SK-N-SH (cell line): ENCODE results near the gene PHF20. TPM values are rescaled to one million over a fixed set of nuclear protein-coding genes. Genes with fewer than 3 reads are reported as not detected.

Experiments used
- CTCF ChIA-PET: fragments of 300-600, 350-600 bp; formaldehyde crosslinking; extraction: SDS; loops from one replicate; lab custom pipeline; 2021; lab: Yijun Ruan, JAX
- POLR2A ChIA-PET: fragments of 350-600 bp; sonication (Branson Sonifier 250); formaldehyde crosslinking; extraction: SDS; loops from one replicate; lab custom pipeline; 2020; ENCODE audit warnings: antibody characterized with exemption, inconsistent platforms; lab: Yijun Ruan, JAX
- DNase-seq: peaks from one replicate; pipeline ENCODE4 v3.0.0; 2012
- H2AFZ ChIP-seq: fragments of 200-600 bp; sonication (generic); 2 replicates; pipeline ENCODE4 v1.8.1; 2016; ENCODE audit warnings: antibody characterized with exemption, mild to moderate bottlenecking, low read depth
- H3F3A ChIP-seq: fragments of 200-600 bp; sonication (generic); replicated peaks from 2 replicates; pipeline ENCODE3; 2016; ENCODE audit warnings: antibody characterized with exemption, mild to moderate bottlenecking; ENCODE audit not compliant: insufficient read depth
- H3K27ac ChIP-seq, 2 experiments: fragments of 200-500 bp in 1 of 2; fragments of 200-600 bp in 1 of 2; sonication (Bioruptor generic) in 1 of 2; sonication (generic), shearing (Covaris generic) in 1 of 2; 2 replicates each; pipeline versions ENCODE4 v1.5.1 to v1.6.1; 2014 to 2016; ENCODE audit warnings: low read depth in 2 of 2, inconsistent platforms in 1 of 2, low read length in 1 of 2, mild to moderate bottlenecking in 1 of 2, mixed read lengths in 1 of 2
- H3K27me3 ChIP-seq: fragments of 200-600 bp; sonication (generic), shearing (Covaris generic); 2 replicates; pipeline ENCODE4 v1.6.1; 2016; ENCODE audit warnings: mixed run types; ENCODE audit not compliant: insufficient read depth
- H3K36me3 ChIP-seq, 2 experiments: fragments of 200-500 bp in 1 of 2; fragments of 200-600 bp in 1 of 2; sonication (Bioruptor generic) in 1 of 2; sonication (generic) in 1 of 2; replicated peaks in 1 of 2; 2 replicates each; pipeline versions ENCODE3 to v1.5.1; 2014 to 2016; ENCODE audit warnings: low read length in 1 of 2, mild to moderate bottlenecking in 1 of 2; ENCODE audit not compliant: insufficient read depth in 2 of 2, control insufficient read depth in 1 of 2
- H3K4me1 ChIP-seq, 2 experiments: fragments of 200-500 bp in 1 of 2; fragments of 200-600 bp in 1 of 2; sonication (Bioruptor generic) in 1 of 2; sonication (generic), shearing (Covaris generic) in 1 of 2; 2 replicates each; pipeline versions ENCODE4 v1.5.1 to v1.6.1; 2014 to 2016; ENCODE audit warnings: low read depth in 1 of 2, low read length in 1 of 2, mixed run types in 1 of 2; ENCODE audit not compliant: insufficient read depth in 2 of 2, control insufficient read depth in 1 of 2
- H3K4me2 ChIP-seq: fragments of 200-600 bp; sonication (generic), shearing (Covaris generic); 2 replicates; pipeline ENCODE4 v1.6.1; 2017; ENCODE audit warnings: mixed run types
- H3K4me3 ChIP-seq, 2 experiments: fragments of 200-500 bp in 1 of 2; fragments of 200-600 bp in 1 of 2; sonication (Bioruptor generic) in 1 of 2; sonication (generic), shearing (Covaris generic) in 1 of 2; 2 replicates each; pipeline versions ENCODE4 v1.5.1 to v1.8.1; 2014 to 2016; ENCODE audit warnings: low read depth in 2 of 2, inconsistent platforms in 1 of 2, low read length in 1 of 2, mild to moderate bottlenecking in 1 of 2, mixed read lengths in 1 of 2, moderate library complexity in 1 of 2
- H3K79me2 ChIP-seq: fragments of 200-600 bp; sonication (generic); 2 replicates; pipeline ENCODE4 v1.8.1; 2017; ENCODE audit warnings: mild to moderate bottlenecking; ENCODE audit not compliant: insufficient read depth
- H3K9ac ChIP-seq: fragments of 200-600 bp; sonication (generic); 2 replicates; pipeline ENCODE4 v1.6.1; 2017; ENCODE audit warnings: mixed run types
- H3K9me2 ChIP-seq: fragments of 200-600 bp; sonication (generic); 2 replicates; pipeline ENCODE4 v1.6.1; 2017; ENCODE audit warnings: mixed run types
- H3K9me3 ChIP-seq: fragments of 200-600 bp; sonication (generic); 2 replicates; pipeline ENCODE4 v1.6.1; 2017; ENCODE audit warnings: mixed run types, mild to moderate bottlenecking, moderate library complexity
- H4K20me1 ChIP-seq: fragments of 200-600 bp; sonication (generic); 2 replicates; pipeline ENCODE4 v1.6.1; 2017; ENCODE audit warnings: mild to moderate bottlenecking, mixed run types; ENCODE audit not compliant: insufficient read depth
- CHD2 ChIP-seq: fragments of 150-350 bp; IDR thresholded peaks from 2 replicates; pipeline ENCODE4 v1.6.1; 2018; ENCODE audit warnings: low read length; ENCODE audit not compliant: partially characterized antibody
- EP300 ChIP-seq, 2 experiments: IDR thresholded peaks; 2 replicates each; pipeline versions ENCODE4 v1.4.0 to v1.6.1; 2012; ENCODE audit warnings: borderline replicate concordance in 1 of 2, low read depth in 1 of 2, low read length in 1 of 2
- FOXJ3 ChIP-seq: sonication (generic); formaldehyde crosslinking; IDR thresholded peaks from 2 replicates; pipeline ENCODE4 v1.5.1; 2020; ENCODE audit warnings: mild to moderate bottlenecking, missing genetic modification reagents
- JUND ChIP-seq: IDR thresholded peaks from 2 replicates; pipeline ENCODE4 v1.4.0; 2012
- MAX ChIP-seq: IDR thresholded peaks from 2 replicates; pipeline ENCODE4 v1.4.0; 2012; ENCODE audit warnings: low read depth
- MEF2A ChIP-seq: IDR thresholded peaks from 2 replicates; pipeline ENCODE4 v1.4.0; 2012; ENCODE audit warnings: low read depth, borderline replicate concordance
- MXI1 ChIP-seq: IDR thresholded peaks from 2 replicates; pipeline ENCODE4 v1.6.1; 2012; ENCODE audit warnings: mild to moderate bottlenecking, low read depth, low read length, improper control_type of control experiment
- NFIC ChIP-seq: IDR thresholded peaks from 2 replicates; pipeline ENCODE4 v1.4.0; 2012; ENCODE audit warnings: borderline replicate concordance
- PBX3 ChIP-seq: IDR thresholded peaks from 2 replicates; pipeline ENCODE4; 2012
- POLR2AphosphoS5 ChIP-seq: IDR thresholded peaks from 2 replicates; pipeline ENCODE4 v1.6.1; 2012; ENCODE audit warnings: low read depth, low read length
- REST ChIP-seq: IDR thresholded peaks from 2 replicates; pipeline ENCODE4 v1.6.1; 2012; ENCODE audit warnings: mild to moderate bottlenecking, low read depth, low read length, moderate library complexity
- RFX5 ChIP-seq: IDR thresholded peaks from 2 replicates; pipeline ENCODE4 v1.6.1; 2012; ENCODE audit warnings: mild to moderate bottlenecking, improper control_type of control experiment, low read length
- RXRA ChIP-seq: IDR thresholded peaks from 2 replicates; pipeline ENCODE4 v1.4.0; 2012; ENCODE audit warnings: low read depth, mild to moderate bottlenecking, borderline replicate concordance
- SIN3A ChIP-seq: IDR thresholded peaks from 2 replicates; pipeline ENCODE4 v1.6.1; 2012; ENCODE audit warnings: low read depth, mild to moderate bottlenecking, low read length, moderate library complexity, borderline replicate concordance
- SMC3 ChIP-seq: IDR thresholded peaks from 2 replicates; pipeline ENCODE4 v1.6.1; 2012; ENCODE audit warnings: low read depth, low read length, improper control_type of control experiment
- TCF12 ChIP-seq: IDR thresholded peaks from 2 replicates; pipeline ENCODE4 v1.4.0; 2012
- YY1 ChIP-seq: IDR thresholded peaks from 2 replicates; pipeline ENCODE4 v1.4.0; 2012; ENCODE audit warnings: low read depth, mild to moderate bottlenecking
- WGBS: methylation state at CpG from one replicate; pipeline ENCODE4 v1.1.6; 2017; ENCODE audit warnings: low lambda C conversion rate; 5-methylcytosine and 5-hydroxymethylcytosine counted together
- polyA plus RNA-seq, 3 experiments: library from polyadenylated mRNA; depleted of rRNA; stranded (reverse); fragments of >200 nt; gene quantifications; 2 replicates each; pipeline ENCODE4 v1.2.3, GENCODE V29; 2012

The PHF20 gene
- polyA plus RNA-seq, 1 of the 3 experiments (the other 2 are of a cell fraction), result 23.8 TPM

- TF ChIP-seq MXI1, result no peak
- no peak for TF ChIP-seq RXRA
- no peak for TF ChIP-seq POLR2AphosphoS5
- TF ChIP-seq TCF12, result peak; percentile 76
- no peak for TF ChIP-seq SIN3A
- no peak for TF ChIP-seq PBX3
- TF ChIP-seq REST, result 0 out of 2 replicates have a peak, but pooled peaks have one; percentile 10
- peak; percentile 17; the same call in 1 of the 2 replicates for TF ChIP-seq NFIC
- no peak for TF ChIP-seq MEF2A
- TF ChIP-seq JUND, result peak; percentile 86
- TF ChIP-seq CHD2, result no peak
- TF ChIP-seq EP300 (IDR thresholded peaks at IDR 0.05; ENCODE audit: borderline replicate concordance in 1 of 2, low read depth in 1 of 2, low read length in 1 of 2), result no peak
Measured at GRCh38 chr20:35901678-35902544, 130.1 kb downstream of the PHF20 start (continued).

- H4K20me1 ChIP-seq, result peaks cover 3% of the 10 kb centered on the region; the same call in 1 of the 2 replicates
- H3K9me2 ChIP-seq, result no peaks in the 10 kb centered on the region
- ChIA-PET CTCF (no interaction called here), POLR2A (no interaction called here)
- no peak for DNase-seq
- TF ChIP-seq MXI1, result no peak
- no peak for TF ChIP-seq YY1
- no peak for TF ChIP-seq RFX5
- TF ChIP-seq POLR2AphosphoS5, result no peak
- no peak for TF ChIP-seq MAX
- TF ChIP-seq SMC3, result no peak
- no peak for TF ChIP-seq SIN3A
- TF ChIP-seq EP300 (IDR thresholded peaks at IDR 0.05; ENCODE audit: borderline replicate concordance in 1 of 2, low read depth in 1 of 2, low read length in 1 of 2), result no peak
- TF ChIP-seq FOXJ3, result no peak
- H3K27me3 ChIP-seq, result no peaks in the 10 kb centered on the region
- H3F3A ChIP-seq, result peaks cover 26% of the 10 kb centered on the region
- 97% methylated on average over 3 of the region's 3 CpGs for WGBS
- peaks cover 17% of the 10 kb centered on the region; the same call in 1 of the 2 replicates for H3K79me2 ChIP-seq
- no peaks in the 10 kb centered on the region for H3K9me3 ChIP-seq
- peak overlapping the region; percentile 6 to 94; a peak in 2 of 4 replicates for H3K27ac ChIP-seq
- H3K4me2 ChIP-seq, result peak overlapping the region; percentile 51
- no peak overlapping the region for H3K4me3 ChIP-seq
- H3K4me1 ChIP-seq, result peaks cover 11 to 19% of the 10 kb centered on the region in 2 experiments; a peak in 3 of 4 replicates
- H3K36me3 ChIP-seq, result peaks cover 20 to 21% of the 10 kb centered on the region in 2 experiments
- no peak overlapping the region for H2AFZ ChIP-seq
- H3K9ac ChIP-seq, result no peak overlapping the region
Measured at GRCh38 chr20:35902545-35902941, 130.7 kb downstream of the PHF20 start.
